ENCODE measurements around the gene SLC29A2. TPM values are rescaled to one million over a fixed set of nuclear protein-coding genes. Genes with fewer than 3 reads are reported as not detected.
A peak's percentile ranks its signal among the peaks of the same experiment; 100 is the strongest.

SLC29A2 gene
- total RNA-seq, 1 experiment from 2014 or later: 30.2 TPM

DNA sequence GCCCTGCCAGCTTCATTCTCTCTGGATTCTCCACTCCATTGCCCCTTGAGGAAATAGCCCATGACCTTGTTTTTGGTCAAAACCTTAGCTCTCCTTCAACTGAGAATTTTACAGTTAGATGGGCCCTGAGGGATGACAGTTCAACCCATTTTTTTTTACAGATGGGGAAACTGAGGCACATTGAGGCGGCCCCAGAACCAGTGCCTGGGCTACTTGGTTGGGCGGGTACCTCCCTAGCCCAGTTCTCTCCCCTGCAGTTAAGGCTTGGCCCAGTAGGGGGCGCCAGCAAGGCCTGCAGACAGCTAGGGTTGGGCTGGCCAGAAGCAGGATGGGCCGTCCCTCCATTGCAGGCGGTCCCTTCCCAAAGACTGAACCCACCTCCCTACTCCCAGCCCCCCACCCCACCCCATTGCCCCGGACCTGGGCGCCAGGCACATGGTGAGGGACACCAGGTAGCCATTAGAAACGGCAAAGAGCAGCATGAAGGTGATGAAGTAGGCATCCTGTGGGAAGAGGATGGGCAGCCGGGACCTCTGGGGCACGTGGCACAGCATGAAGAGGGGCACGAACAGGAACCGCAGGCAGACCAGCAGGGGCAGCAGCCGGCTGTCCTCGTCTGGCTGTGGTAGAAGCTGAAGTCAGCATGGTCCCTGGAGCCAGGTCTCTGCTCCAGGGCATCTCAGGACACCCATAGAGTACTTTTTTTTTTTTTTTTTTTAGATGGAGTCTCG is 7.6 kb downstream of the SLC29A2 start:
- Mint-ChIP-seq H3K36me3 (peaks cover 40% of the 10 kb centered on the region), H3K27me3 (ENCODE audit: low read depth) (no peaks in the 10 kb centered on the region), H3K27ac (no peak overlapping the region), H3K9me3 (no peaks in the 10 kb centered on the region), H3K4me1 (peaks cover 8% of the 10 kb centered on the region), H3K4me3 (no peak overlapping the region)
- ChIA-PET POLR2A (no interaction called here), CTCF (interaction anchor here (0.5 to 4.5 kb wide), 27 partner anchors 8 to 674 kb away, joined by 3 to 38 read pairs (median 5); partner anchors contain the start of genes B4GAT1, BRMS1, CD248 and RIN1)
- TF ChIP-seq GRHL2 (CRISPR knock-in tag; IDR thresholded peaks at IDR 0.05; ENCODE audit: insufficient replicate concordance, severe bottlenecking) (no peak), FOXP1 (CRISPR knock-in tag; IDR thresholded peaks at IDR 0.05; ENCODE audit: borderline replicate concordance) (peak; percentile 15; the same call in 1 of the 2 replicates), ERG (CRISPR knock-in tag; IDR thresholded peaks at IDR 0.05) (0 out of 2 replicates have a peak, but pooled peaks have one; percentile 1), E2F4 (CRISPR knock-in tag; IDR thresholded peaks at IDR 0.05; ENCODE audit: borderline replicate concordance, low read depth) (no peak), GTF2I (CRISPR knock-in tag; conservative IDR thresholded peaks at IDR 0.05) (0 out of 2 replicates have a peak, but pooled peaks have one; percentile 33), SP1 (CRISPR knock-in tag; conservative IDR thresholded peaks at IDR 0.05) (no peak), CTCF (IDR thresholded peaks at IDR 0.05) (peak; percentile 97), ZNF416 (CRISPR knock-in tag; IDR thresholded peaks at IDR 0.05) (peak; percentile 99), ZNF532 (CRISPR knock-in tag; IDR thresholded peaks at IDR 0.05; ENCODE audit: borderline replicate concordance) (peak; percentile 74; the same call in 1 of the 2 replicates), ZNF671 (CRISPR knock-in tag; IDR thresholded peaks at IDR 0.05) (0 out of 2 replicates have a peak, but pooled peaks have one; percentile 38), MAX (CRISPR knock-in tag; IDR thresholded peaks at IDR 0.05) (peak; percentile 39; the same call in 1 of the 2 replicates)
- TF ChIP-seq, protein P1, sequence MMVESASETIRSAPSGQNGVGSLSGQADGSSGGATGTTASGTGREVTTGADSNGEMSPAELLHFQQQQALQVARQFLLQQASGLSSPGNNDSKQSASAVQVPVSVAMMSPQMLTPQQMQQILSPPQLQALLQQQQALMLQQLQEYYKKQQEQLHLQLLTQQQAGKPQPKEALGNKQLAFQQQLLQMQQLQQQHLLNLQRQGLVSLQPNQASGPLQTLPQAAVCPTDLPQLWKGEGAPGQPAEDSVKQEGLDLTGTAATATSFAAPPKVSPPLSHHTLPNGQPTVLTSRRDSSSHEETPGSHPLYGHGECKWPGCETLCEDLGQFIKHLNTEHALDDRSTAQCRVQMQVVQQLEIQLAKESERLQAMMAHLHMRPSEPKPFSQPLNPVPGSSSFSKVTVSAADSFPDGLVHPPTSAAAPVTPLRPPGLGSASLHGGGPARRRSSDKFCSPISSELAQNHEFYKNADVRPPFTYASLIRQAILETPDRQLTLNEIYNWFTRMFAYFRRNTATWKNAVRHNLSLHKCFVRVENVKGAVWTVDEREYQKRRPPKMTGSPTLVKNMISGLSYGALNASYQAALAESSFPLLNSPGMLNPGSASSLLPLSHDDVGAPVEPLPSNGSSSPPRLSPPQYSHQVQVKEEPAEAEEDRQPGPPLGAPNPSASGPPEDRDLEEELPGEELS (CRISPR knock-in tag; IDR thresholded peaks at IDR 0.05): 0 out of 2 replicates have a peak, but pooled peaks have one; percentile 22
- TF ChIP-seq, protein P2, sequence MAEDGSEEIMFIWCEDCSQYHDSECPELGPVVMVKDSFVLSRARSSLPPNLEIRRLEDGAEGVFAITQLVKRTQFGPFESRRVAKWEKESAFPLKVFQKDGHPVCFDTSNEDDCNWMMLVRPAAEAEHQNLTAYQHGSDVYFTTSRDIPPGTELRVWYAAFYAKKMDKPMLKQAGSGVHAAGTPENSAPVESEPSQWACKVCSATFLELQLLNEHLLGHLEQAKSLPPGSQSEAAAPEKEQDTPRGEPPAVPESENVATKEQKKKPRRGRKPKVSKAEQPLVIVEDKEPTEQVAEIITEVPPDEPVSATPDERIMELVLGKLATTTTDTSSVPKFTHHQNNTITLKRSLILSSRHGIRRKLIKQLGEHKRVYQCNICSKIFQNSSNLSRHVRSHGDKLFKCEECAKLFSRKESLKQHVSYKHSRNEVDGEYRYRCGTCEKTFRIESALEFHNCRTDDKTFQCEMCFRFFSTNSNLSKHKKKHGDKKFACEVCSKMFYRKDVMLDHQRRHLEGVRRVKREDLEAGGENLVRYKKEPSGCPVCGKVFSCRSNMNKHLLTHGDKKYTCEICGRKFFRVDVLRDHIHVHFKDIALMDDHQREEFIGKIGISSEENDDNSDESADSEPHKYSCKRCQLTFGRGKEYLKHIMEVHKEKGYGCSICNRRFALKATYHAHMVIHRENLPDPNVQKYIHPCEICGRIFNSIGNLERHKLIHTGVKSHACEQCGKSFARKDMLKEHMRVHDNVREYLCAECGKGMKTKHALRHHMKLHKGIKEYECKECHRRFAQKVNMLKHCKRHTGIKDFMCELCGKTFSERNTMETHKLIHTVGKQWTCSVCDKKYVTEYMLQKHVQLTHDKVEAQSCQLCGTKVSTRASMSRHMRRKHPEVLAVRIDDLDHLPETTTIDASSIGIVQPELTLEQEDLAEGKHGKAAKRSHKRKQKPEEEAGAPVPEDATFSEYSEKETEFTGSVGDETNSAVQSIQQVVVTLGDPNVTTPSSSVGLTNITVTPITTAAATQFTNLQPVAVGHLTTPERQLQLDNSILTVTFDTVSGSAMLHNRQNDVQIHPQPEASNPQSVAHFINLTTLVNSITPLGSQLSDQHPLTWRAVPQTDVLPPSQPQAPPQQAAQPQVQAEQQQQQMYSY (CRISPR knock-in tag; IDR thresholded peaks at IDR 0.05): no peak
- DNase-seq (ENCODE audit: low spot score) (peak; percentile 96), ATAC-seq (peak; percentile 75)

Data from WTC11 (cell line).